HG03575 (cell line): Measurements from ENCODE around the gene NAV3.

Source experiments
- ATAC-seq: cut with Tn5 transposase; IDR thresholded peaks from one replicate; pipeline ENCODE4 v1.9.1; 2021; ENCODE audit not compliant: unreplicated experiment, insufficient number of reproducible peaks, low FRiP score; ENCODE audit errors: extremely low read depth

NAV3 gene

DNA sequence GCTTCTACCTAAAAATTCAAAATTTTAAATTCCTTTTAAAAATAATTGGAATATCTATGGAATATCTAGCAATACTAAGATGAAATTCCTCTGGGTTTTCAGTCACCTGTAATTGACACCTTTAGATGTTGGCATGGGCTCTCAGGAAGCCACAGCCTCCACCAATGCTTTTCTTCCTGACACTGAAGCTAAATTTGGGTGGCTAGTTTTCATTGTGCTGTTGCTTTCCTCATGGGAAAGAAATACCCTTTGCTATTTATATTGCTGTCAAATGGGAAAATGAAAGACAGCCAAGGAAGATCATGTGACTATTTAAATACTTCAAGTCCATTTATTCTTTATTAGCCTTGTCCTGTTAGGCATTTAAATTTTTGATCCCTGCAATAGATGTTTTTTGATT is 313.0 kb downstream of the NAV3 start:
- no peak for ATAC-seq

DNA sequence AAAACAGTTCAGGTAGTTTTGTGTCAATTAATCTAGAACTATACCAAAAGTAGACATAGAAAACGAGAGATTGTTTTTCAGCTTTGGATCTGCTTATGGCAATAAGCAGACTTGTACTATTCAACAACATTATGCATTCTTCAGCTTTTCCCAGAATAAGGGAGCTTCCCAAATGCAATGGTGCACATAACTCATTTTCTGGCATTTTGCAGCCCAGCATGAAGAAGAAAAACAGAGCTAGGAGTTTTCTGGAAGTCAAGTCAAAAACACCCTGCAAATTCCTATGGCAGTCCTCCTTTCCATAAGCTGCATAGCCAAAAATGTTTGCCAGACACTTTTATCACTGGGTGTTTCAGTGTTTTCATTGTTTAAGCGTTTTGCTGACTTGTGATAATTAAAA is 314.7 kb downstream of the NAV3 start:
- ATAC-seq, result no peak

DNA sequence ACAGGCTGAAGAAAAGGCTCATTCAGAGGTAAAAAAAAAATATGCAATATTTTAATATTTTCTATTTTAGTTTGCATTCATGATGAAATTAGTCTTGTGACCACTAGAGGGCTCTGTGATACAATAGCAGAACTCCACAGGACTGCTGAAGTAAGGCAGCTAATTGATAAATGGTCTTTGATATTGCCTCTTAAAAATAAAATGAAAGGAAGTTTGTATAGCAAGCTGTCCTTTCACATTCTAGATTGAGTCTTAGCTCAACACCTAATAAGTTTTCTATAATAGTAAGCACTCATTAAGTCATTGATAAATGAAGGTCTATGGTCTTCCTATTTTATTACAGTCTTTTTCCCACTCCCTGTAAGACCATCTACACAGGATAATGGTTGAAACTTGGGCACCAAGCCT is 315.7 kb downstream of the NAV3 start:
- ATAC-seq, result no peak

GRCh38 chr12:78149459-78149858 is 318.8 kb downstream of the NAV3 start:
- no peak for ATAC-seq

- ATAC-seq, result no peak
These were observed 324.9 kb downstream of the NAV3 start for GRCh38 chr12:78155546-78155945.

- ATAC-seq, result no peak
These were observed 326.1 kb downstream of the NAV3 start for GRCh38 chr12:78156751-78157150.

- no peak for ATAC-seq
These were observed 326.5 kb downstream of the NAV3 start for GRCh38 chr12:78157199-78157598.

DNA sequence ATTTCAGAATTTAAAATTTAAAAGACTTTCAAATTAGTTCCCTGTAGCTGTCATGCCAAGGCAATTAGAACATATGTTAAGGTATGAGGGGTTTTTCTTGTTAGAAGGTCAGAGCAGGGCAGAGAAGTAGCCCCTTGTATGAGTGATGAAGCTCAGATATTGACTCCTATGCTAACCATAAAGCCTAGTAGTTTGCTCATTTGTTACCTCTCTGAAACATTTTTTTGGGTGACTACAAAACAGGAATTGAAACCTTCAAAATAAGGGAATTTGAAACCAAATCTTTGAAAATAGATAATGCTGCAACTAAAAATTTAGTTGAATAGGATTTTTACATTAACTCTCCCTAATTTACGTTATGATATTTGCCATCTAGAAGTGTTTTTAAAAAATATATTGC is 333.5 kb downstream of the NAV3 start:
- no peak for ATAC-seq

GRCh38 chr12:78167510-78167909 is 336.8 kb downstream of the NAV3 start:
- no peak for ATAC-seq

- ATAC-seq, result no peak
These were observed 340.4 kb downstream of the NAV3 start for GRCh38 chr12:78171061-78171460.

DNA sequence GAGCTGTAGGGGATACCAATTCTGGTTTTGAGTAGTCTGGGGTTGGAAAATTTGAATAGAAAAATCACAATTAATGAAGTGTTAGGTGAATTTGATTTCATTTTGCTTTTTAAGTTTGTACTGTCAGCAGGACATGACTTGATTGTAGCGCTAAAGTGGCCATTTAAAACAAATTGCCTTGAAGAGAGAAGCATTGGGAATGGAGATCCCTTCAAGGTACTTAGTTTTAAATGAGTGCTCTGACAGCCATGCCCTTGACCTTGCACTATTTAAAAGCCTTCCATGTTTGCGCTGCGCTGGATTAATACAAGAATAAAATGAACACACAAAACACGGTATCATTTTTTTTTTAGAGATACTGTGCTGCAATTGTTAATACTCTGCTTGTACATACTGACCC is 345.9 kb downstream of the NAV3 start:
- no peak for ATAC-seq

GRCh38 chr12:78177298-78177697 is 346.6 kb downstream of the NAV3 start:
- no peak for ATAC-seq

DNA sequence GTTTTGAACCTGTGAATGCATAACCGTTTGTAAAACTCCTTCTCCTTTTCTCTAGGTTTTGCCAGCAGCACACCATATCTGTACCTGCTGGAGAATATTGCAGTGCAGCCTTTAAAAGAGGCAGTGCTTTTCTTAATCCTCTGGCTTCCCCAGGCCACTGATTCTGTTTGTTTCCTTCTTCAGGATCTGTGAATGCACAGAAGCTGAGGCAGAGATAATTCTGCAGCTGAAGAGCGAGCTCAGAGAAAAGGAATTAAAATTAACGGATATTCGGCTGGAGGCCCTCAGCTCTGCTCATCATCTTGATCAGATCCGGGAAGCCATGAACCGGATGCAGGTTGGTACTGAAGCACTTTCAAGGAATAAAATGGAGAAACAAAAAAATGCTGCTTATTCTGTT is 348.7 kb downstream of the NAV3 start:
- no peak for ATAC-seq

GRCh38 chr12:78181544-78182162 is 351.0 kb downstream of the NAV3 start:
- no peak for ATAC-seq

DNA sequence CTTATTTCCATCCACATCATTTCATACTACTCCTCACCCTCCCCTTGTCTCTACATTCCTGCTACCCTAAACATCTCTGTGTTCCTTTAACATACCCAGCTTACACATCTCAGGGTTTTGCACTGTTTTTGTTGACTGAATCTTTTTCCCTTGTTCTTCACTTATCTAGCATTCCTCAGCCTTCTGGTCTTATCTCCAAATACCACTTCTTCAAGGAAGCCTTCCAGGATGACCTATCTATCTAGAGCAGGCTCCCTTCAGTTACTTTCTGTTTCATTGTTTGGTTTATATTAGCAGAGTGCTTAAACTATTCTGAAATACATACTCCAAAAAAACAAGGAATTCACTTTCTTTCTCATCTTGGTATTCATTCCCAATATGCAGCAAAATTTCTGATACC is 353.1 kb downstream of the NAV3 start:
- ATAC-seq, result no peak

DNA sequence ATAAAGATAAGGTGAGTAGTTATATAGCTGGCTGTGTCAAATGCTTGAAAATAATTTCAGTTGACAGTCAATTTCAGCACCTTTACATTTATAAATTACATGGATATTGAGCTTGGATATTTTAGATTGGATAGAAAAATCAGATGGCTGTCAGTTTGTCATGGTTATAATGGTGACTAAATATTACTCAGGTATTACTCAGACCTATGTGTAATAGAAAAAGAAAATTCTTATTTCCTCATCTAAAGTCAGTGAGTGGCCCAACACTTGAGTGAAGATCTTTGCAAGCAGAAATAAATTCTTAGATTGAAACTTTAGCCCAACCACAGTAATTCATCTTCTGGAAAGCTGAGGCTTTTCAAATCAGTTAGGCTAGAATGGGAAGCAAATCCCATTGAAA is 354.4 kb downstream of the NAV3 start:
- ATAC-seq, result no peak

DNA sequence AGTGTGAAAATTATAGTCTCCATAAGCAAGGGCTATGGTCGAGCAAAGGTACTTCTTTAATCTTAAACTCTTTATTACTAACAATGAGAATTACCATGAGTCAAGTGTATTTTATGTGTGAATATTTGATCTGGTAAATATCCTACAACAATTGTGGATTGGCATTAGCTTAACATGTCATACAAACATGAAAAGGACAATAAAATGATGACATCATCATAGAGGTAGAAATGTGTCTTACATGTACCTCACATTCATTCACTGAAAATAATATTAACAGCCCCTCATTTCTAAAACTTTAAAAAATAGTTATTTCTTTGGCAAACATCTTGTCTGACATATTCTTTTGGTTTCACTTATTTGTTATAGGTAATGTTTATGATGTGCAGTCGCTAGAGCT is 355.0 kb downstream of the NAV3 start:
- no peak for ATAC-seq

DNA sequence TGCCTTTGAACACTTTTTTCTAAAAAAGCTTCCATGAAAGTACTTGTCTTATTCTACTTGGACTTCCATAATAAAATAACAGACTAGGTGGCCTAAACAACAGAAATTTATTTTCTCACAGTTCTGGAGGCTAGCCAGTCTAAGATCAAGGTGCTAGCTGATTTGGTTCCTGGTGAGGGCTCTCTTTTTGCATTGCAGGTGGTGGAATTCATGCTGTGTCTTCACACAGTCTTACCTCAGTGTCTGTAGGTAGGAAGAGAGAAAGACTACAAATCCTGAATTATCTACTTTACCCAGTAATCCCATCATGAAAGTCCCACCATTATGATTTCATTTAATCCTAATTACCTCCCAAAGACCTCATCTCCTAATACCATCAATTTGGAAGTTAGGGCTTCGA is 356.0 kb downstream of the NAV3 start:
- ATAC-seq, result no peak

- ATAC-seq, result no peak
These were observed 357.0 kb downstream of the NAV3 start for GRCh38 chr12:78187741-78188140.

DNA sequence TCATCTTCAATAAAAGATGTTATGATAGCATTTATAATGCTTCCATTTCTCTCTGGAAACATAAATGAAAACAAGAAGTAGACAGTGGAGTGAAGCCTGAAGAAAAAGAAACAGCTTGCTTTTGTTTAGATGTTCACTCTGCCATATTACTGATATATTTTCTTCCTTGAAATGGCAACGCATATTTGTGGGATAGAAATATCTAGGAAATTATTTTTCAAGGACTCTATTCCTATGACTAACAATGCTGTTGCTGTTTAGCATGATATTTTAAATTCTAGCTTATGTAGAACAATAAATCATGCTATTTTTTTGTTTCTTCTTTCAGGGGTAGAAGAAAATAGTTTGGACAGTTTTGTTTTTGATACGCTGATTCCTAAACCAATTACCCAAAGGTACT is 359.0 kb downstream of the NAV3 start:
- no peak for ATAC-seq

DNA sequence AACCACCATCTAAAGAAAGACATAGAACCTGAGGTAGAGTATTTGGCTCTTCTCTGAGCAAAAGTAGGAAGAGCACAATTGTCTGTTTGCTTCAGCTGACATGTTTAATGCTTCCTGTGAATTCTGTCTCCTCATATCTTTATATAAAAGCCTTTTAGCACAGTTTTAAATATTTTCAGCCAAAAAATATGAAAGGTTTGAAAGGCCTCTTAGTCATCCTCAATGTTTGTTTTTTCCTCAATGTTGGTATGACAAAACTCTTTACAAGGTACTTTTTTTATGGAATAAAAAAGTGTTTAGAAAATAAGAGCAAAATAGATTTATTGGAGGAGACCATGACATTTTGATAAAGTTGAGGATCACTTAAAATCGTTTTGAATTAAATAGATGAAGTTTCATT is 360.9 kb downstream of the NAV3 start:
- ATAC-seq, result no peak

GRCh38 chr12:78192979-78193378 is 362.3 kb downstream of the NAV3 start:
- ATAC-seq, result no peak
